SKM-1 (cell line): ENCODE measurements around the gene FBXL5.

Experiments
- DNase-seq: peaks from one replicate; lab custom pipeline; 2025; ENCODE audit not compliant: unreplicated experiment; lab: John Stamatoyannopoulos, UW

Gene FBXL5

DNA sequence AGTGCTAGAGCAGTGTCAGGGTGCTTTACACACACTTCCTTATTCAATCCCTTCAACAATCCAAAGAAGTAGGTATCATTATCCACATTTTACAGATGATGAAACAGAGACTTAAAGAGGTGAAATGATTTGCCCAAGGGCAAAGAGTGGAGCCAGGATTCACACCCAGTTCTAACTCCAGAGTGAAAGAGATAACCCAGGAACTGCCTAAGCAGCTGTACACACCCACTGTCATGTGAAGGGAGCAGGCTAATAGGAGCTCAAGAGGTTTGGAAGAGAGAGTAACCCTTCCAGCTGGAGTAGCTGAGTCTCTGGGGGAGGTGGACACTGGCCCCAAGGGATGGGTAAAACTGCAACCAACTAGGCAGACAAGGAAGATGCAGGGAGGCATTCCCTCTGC is 92.5 kb downstream of the FBXL5 start:
- no peak for DNase-seq

DNA sequence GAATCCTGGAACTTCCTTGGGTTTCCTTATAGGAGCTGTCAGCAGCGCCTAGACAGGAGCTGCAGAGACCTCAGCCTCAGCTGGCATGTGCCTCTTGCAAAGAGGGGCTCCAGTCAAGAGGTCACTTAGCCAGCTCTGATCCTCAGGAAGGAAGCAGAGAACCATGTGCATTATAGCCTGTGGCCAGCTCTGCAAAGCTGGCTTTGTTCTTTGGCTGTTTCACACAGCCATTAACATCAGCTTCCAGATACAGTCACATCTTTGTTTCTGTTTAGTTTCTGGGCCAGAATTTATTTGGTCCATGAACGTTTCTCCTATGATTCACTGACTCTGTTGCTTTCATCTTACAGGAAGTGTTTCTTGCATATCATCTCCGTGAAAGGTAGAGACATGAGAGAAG is 93.0 kb downstream of the FBXL5 start:
- no peak for DNase-seq

DNA sequence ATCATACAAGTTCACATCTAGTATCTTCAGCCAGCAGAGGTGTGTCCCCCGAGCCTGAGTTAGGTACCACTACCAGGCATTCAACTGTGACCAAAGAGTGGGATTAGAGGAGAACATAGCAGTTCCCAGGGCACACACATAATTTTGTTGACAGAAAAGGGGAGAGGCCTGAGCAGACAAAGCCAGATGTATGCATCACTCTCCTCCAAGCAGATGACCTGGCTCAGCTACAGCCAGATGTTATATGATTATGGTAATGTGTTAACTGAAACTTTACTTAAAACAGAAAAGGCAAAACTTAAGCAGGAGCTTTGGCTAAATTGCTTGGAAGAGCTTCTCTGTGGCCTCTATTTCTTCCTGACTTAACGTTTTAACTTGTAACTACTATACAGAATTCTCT is 96.6 kb downstream of the FBXL5 start:
- no peak for DNase-seq

DNA sequence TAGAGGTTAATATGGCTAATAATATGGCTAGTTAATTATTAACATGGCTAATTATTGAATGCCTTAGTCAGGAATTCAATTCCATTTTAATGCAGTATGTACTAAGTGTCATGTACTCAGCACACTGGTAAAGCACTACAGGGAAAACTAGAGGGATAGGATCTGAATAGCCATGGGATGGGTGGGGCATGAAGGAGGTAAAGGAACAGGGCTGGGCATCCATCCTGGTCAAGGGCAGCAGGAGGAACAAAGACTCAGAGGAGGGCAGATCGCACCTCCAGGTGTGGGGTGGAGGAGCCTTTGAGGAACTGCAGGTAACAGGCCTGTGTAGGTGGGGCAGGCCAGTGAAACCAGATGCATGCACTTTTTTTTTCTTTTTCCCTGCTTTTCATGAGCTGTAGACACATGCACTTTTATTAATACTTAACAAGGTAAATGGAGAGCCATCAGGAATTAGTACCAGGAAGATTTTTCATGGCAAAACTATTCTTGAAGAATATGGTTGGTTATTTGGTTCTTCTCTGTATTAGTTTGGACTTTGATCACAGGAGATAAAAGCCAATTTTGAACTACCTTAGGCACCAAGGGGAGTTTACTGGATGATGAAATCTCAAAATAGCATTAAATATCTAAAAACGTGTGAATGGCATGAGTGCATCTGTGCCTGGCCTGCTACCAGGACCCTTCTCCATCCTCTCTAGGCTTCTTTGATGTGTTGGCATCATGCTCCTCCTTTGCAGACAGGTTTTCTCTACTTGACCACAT is 97.2 kb downstream of the FBXL5 start:
- no peak for DNase-seq

DNA sequence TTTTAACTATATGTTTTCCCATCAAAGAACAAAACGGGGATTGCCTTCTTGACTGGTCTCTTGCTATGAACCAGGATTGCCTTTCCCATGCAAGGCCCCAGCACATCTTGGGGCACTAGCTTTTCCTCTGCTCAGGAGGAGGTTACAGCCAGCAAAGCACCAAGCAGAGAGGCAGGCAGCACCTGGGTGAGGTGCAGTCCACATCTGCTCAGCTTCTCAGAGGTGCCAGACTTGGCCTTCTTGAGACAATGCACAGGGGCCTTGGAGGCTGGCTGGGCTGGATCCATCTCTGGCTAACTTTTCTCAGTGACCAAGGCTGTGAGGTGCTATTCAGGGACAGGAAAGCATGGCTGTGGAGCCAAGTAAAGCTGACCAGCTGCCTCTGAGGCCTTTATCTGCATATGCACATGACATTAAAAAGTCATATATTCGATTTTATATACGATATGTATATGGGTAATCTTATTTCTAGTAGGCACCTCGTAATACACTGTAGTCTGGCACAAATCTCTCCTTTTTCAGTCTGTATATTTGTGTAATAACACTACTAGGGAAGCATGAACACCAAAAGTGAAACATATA is 98.6 kb downstream of the FBXL5 start:
- DNase-seq, result no peak
